Spleen (tissue), 11 donors: ENCODE measurements around the gene NHSL1. TPM values are rescaled to one million over a fixed set of nuclear protein-coding genes. Genes with fewer than 3 reads are reported as not detected.

ENCODE experiments used
- DNase-seq: peaks from one replicate; pipeline ENCODE4 v3.0.0-alpha.2; 2020
- H3K27ac ChIP-seq, 8 donors: fragments of 200-600 bp; sonication (generic) in 7 of 8; 1 replicate in 4 of 8; 2 replicates in 4 of 8; pipeline versions ENCODE4 v1.5.0 to v1.8.0; 2016 to 2021; ENCODE audit warnings: inconsistent platforms in 4 of 8, mild to moderate bottlenecking in 4 of 8, moderate library complexity in 1 of 8
- H3K27me3 ChIP-seq, 7 donors: fragments of 200-600 bp; sonication (generic) in 6 of 7; replicated peaks in 1 of 7; 1 replicate in 4 of 7; 2 replicates in 3 of 7; pipeline versions ENCODE4 v1.5.0 to v1.8.0; 2016 to 2021; ENCODE audit warnings: inconsistent platforms in 3 of 7, mild to moderate bottlenecking in 1 of 7
- H3K36me3 ChIP-seq, 6 donors: fragments of 200-600 bp; sonication (generic) in 5 of 6; 1 replicate in 4 of 6; 2 replicates in 2 of 6; pipeline versions ENCODE4 v1.5.0 to v1.8.0; 2016 to 2021; ENCODE audit warnings: inconsistent platforms in 2 of 6
- H3K4me1 ChIP-seq, 6 donors: fragments of 200-600 bp; sonication (generic) in 5 of 6; 1 replicate in 3 of 6; 2 replicates in 3 of 6; pipeline versions ENCODE4 v1.5.0 to v1.8.0; 2016 to 2021; ENCODE audit warnings: inconsistent platforms in 3 of 6
- H3K4me3 ChIP-seq, 8 donors: fragments of 200-600 bp; sonication (generic) in 7 of 8; 1 replicate in 4 of 8; 2 replicates in 4 of 8; pipeline versions ENCODE4 v1.5.0 to v1.8.0; 2016 to 2021; ENCODE audit warnings: inconsistent platforms in 4 of 8, mild to moderate bottlenecking in 4 of 8, moderate library complexity in 2 of 8
- H3K9me3 ChIP-seq, 8 donors: fragments of 200-600 bp; sonication (generic) in 7 of 8; 1 replicate in 4 of 8; 2 replicates in 4 of 8; pipeline versions ENCODE4 v1.5.0 to v1.8.0; 2016 to 2021; ENCODE audit warnings: inconsistent platforms in 4 of 8
- POLR2A ChIP-seq, 3 donors: fragments of 450-650 bp; IDR thresholded peaks; one replicate each; pipeline ENCODE4 v1.5.1; 2017; ENCODE audit warnings: antibody characterized with exemption in 3 of 3, mild to moderate bottlenecking in 1 of 3
- POLR2AphosphoS5 ChIP-seq, 3 donors: sonication (generic); formaldehyde crosslinking; IDR thresholded peaks; one replicate each; pipeline ENCODE4 v1.5.1; 2017; ENCODE audit warnings: antibody characterized with exemption in 3 of 3
- WGBS, 5 donors: extraction: QIAGEN DNeasy Blood & Tissue Kit in 3 of 5; methylation state at CpG; one replicate each; pipeline versions ENCODE4 v1.1.5 to v1.1.7; 2013 to 2018; 5-methylcytosine and 5-hydroxymethylcytosine counted together
- intact Hi-C: fragments of 100-400 bp; cut with DNase I; formaldehyde crosslinking; loops from one replicate; pipeline ENCODE4 v1.15.0; 2023; ENCODE audit warnings: low total_unique reads
- polyA plus RNA-seq, 3 donors: library from polyadenylated mRNA; stranded (reverse); fragments of 200-250 nt; gene quantifications; one replicate each; pipeline ENCODE4 v1.2.1, GENCODE V29; 2013
- total RNA-seq, 7 donors: library from RNA; depleted of rRNA in 3 of 7; stranded (reverse); fragments of >200 nt in 3 of 7; fragmentation: NEBNext Ultra II Directional in 4 of 7; extraction: Animal tissue kit (Norgen Biotek cat#: 25700) in 4 of 7; gene quantifications; one replicate each; pipeline versions ENCODE4 v1.1.0 to v1.2.1, GENCODE V29; 2016 to 2021
- TF ChIP-seq, protein P1 (sequence below), 11 experiments: fragments of 200-600 bp in 7 of 11; fragments of 450-650 bp in 4 of 11; sonication (generic) in 4 of 11; IDR thresholded peaks in 8 of 11; conservative IDR thresholded peaks in 3 of 11; 1 replicate in 7 of 11; 2 replicates in 4 of 11; pipeline versions ENCODE4 v1.4.0 to v1.8.0; 2016 to 2021; ENCODE audit warnings: antibody characterized with exemption in 11 of 11, inconsistent platforms in 4 of 11, mild to moderate bottlenecking in 1 of 11
- donor health status: healthy with polysubstance abuse.
- donor health status: DM: no; HTN: no; CAD: no; lungs with moderate emphysema.
- donor health status: DM: no; HTN: no; CAD: no.
- donor health status: Bipolar disorder and iron deficiency.
- donor health status: healthy.
- donor health status: DM: no; HTN: no; CAD: no.
- donor health status: DM: yes; HTN: yes; CAD: no.

The NHSL1 gene
- total and polyA plus RNA-seq, 10 donors = 0.39 to 14.0 (median 6.7) TPM

- no peaks in the 10 kb centered on the region for H3K27me3 ChIP-seq
- no peaks in the 10 kb centered on the region for H3K9me3 ChIP-seq
- peak within 1 kb of the TSS; percentile 54 to 91 (median 75) for H3K4me3 ChIP-seq
- H3K27ac ChIP-seq = peak within 1 kb of the TSS; percentile 89 to 98 (median 92)
- peaks cover 0 to 44% (median 19%) of the 10 kb centered on the region in 6 donors for H3K4me1 ChIP-seq
- TF ChIP-seq POLR2A (IDR thresholded peaks at IDR 0.05) (peak in 2 of 3 donors; percentile 2 to 53), POLR2AphosphoS5 (IDR thresholded peaks at IDR 0.05) (peak; percentile 82 to 91 (median 88))
- TF ChIP-seq, protein P1, sequence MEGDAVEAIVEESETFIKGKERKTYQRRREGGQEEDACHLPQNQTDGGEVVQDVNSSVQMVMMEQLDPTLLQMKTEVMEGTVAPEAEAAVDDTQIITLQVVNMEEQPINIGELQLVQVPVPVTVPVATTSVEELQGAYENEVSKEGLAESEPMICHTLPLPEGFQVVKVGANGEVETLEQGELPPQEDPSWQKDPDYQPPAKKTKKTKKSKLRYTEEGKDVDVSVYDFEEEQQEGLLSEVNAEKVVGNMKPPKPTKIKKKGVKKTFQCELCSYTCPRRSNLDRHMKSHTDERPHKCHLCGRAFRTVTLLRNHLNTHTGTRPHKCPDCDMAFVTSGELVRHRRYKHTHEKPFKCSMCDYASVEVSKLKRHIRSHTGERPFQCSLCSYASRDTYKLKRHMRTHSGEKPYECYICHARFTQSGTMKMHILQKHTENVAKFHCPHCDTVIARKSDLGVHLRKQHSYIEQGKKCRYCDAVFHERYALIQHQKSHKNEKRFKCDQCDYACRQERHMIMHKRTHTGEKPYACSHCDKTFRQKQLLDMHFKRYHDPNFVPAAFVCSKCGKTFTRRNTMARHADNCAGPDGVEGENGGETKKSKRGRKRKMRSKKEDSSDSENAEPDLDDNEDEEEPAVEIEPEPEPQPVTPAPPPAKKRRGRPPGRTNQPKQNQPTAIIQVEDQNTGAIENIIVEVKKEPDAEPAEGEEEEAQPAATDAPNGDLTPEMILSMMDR (IDR thresholded peaks at IDR 0.05 in 8 of 11, conservative IDR thresholded peaks at IDR 0.05 in 3 of 11) = peak; percentile 6 to 77 (median 71)
- intact Hi-C loops = no loop called here
- H3K36me3 ChIP-seq = peaks cover 5 to 37% (median 28%) of the 10 kb centered on the region in 6 donors
- peak; percentile 99 for DNase-seq
- 0 to 1% (median 0%) methylated on average over 31 to 92 of the region's 92 CpGs for WGBS, 5 donors
These were observed 95.3 kb downstream of the NHSL1 start, which contains the start of gene HEBP2 for GRCh38 chr6:138403801-138404665. TSS of gene HEBP2 (plus strand) at chr6:138404223. CDS start at chr6:138404496, 273 bp downstream.

DNA sequence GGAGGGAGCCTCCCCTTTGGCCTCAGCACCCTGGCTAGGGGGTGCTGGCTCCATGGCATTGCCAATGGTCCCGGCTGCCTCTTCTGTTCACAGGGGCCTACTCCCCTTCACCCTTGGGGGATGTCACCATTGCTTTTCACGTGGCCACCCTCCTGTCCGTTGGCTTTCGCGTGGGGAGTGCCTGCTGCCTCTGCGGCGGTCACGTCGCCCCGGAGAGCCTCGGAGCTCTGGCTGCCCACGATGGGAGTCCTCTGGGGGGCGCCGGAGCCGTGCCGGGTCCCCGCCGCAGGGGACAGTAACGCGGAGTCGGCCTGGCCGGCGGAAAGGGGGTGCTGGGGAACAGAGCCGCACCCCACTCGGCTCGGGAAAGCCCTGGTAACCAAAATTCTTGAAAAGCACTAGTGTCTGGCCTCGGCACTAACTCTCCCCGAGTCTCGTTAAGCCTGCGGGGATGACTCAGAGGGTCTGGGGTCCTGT, 95.9 kb downstream of the NHSL1 start:
- Histone ChIP-seq H3K27me3 (no peaks in the 10 kb centered on the region), H3K9me3 (no peaks in the 10 kb centered on the region), H3K4me1 (peaks cover 0 to 44% (median 19%) of the 10 kb centered on the region in 6 donors), H3K27ac (peak overlapping the region; percentile 89 to 98 (median 92)), H3K4me3 (peak overlapping the region; percentile 54 to 91 (median 75)), H3K36me3 (peaks cover 5 to 30% (median 22%) of the 10 kb centered on the region in 6 donors)
- intact Hi-C loops = no loop called here
- TF ChIP-seq, protein P1 (IDR thresholded peaks at IDR 0.05 in 8 of 11, conservative IDR thresholded peaks at IDR 0.05 in 3 of 11) = no peak
- TF ChIP-seq POLR2AphosphoS5 (IDR thresholded peaks at IDR 0.05) (no peak), POLR2A (IDR thresholded peaks at IDR 0.05) (no peak)
- WGBS, 5 donors = 0 to 1% (median 1%) methylated on average over 23 to 30 of the region's 30 CpGs
- DNase-seq = peak; percentile 92

GRCh38 chr6:138402838-138403187, 96.5 kb downstream of the NHSL1 start:
- intact Hi-C loops = no loop called here
- Histone ChIP-seq H3K27ac (peak overlapping the region in 4 of 8 donors; percentile 92 to 98 (median 96)), H3K36me3 (peaks cover 5 to 25% (median 17%) of the 10 kb centered on the region in 6 donors), H3K9me3 (no peaks in the 10 kb centered on the region), H3K4me1 (peaks cover 0 to 43% (median 19%) of the 10 kb centered on the region in 6 donors), H3K4me3 (peak overlapping the region in 6 of 8 donors; percentile 71 to 91 (median 78)), H3K27me3 (no peaks in the 10 kb centered on the region)
- WGBS, 5 donors = 83 to 93% (median 88%) methylated on average over 8 of the region's 8 CpGs
- TF ChIP-seq POLR2A (IDR thresholded peaks at IDR 0.05) (no peak), POLR2AphosphoS5 (IDR thresholded peaks at IDR 0.05) (no peak)
- TF ChIP-seq, protein P1 (IDR thresholded peaks at IDR 0.05 in 8 of 11, conservative IDR thresholded peaks at IDR 0.05 in 3 of 11) = no peak
- no peak for DNase-seq
